ENCODE results near the gene OR1M1. TPM values are rescaled to one million over a fixed set of nuclear protein-coding genes. Genes with fewer than 3 reads are reported as not detected.

The OR1M1 gene
- total and polyA plus RNA-seq, 4 donors: 0.02 to 0.04 TPM; not detected in 2

DNA sequence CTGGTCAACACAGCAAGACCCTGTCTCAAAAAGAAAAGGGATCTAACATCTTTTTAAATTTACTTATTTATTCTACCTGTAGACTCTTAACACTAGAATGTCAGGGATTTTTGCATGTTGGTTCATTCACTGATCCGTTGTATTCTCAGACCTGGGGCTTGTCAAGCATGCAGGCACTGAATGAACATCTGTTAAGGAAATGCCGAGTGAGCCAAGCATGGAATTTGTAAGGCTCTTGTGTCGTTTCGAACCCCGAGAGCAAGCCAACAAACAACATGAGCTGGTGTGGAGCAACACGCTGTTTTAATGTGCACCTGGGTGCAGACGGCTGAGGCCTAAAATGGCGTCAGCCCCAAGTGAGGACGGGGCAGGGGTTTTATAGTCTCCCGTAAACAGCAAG, 10.0 kb upstream of the OR1M1 start:
- ATAC-seq (ENCODE audit: insufficient read depth, low FRiP score) (no peak), DNase-seq (no peak)
- Histone ChIP-seq H3K27me3 (ENCODE audit: control insufficient read depth in 3 of 3, insufficient read depth in 3 of 3, low read length in 2 of 3) (no peaks in the 10 kb centered on the region), H3K27ac (ENCODE audit: low read depth in 1 of 2, low read length in 1 of 2) (no peak overlapping the region), H3K9ac (ENCODE audit: insufficient read depth in 1 of 2, low read length in 2 of 2) (no peak overlapping the region), H3K4me3 (no peak overlapping the region), H3K9me3 (ENCODE audit: control insufficient read depth in 4 of 4, insufficient read depth in 3 of 4, low read length in 3 of 4) (no peaks in the 10 kb centered on the region), H3K36me3 (ENCODE audit: control insufficient read depth in 4 of 4, insufficient read depth in 4 of 4, low read length in 4 of 4) (no peaks in the 10 kb centered on the region), H3K4me1 (ENCODE audit: control insufficient read depth in 5 of 5, insufficient read depth in 5 of 5, low read length in 5 of 5) (peaks cover 0 to 11% (median 4%) of the 10 kb centered on the region in 5 donors)
- WGBS, 2 donors: 82 to 88% methylated on average over 10 of the region's 10 CpGs
- TF ChIP-seq, protein P1, sequence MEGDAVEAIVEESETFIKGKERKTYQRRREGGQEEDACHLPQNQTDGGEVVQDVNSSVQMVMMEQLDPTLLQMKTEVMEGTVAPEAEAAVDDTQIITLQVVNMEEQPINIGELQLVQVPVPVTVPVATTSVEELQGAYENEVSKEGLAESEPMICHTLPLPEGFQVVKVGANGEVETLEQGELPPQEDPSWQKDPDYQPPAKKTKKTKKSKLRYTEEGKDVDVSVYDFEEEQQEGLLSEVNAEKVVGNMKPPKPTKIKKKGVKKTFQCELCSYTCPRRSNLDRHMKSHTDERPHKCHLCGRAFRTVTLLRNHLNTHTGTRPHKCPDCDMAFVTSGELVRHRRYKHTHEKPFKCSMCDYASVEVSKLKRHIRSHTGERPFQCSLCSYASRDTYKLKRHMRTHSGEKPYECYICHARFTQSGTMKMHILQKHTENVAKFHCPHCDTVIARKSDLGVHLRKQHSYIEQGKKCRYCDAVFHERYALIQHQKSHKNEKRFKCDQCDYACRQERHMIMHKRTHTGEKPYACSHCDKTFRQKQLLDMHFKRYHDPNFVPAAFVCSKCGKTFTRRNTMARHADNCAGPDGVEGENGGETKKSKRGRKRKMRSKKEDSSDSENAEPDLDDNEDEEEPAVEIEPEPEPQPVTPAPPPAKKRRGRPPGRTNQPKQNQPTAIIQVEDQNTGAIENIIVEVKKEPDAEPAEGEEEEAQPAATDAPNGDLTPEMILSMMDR (IDR thresholded peaks at IDR 0.05; ENCODE audit: control extremely low read depth, extremely low read depth): no peak

DNA sequence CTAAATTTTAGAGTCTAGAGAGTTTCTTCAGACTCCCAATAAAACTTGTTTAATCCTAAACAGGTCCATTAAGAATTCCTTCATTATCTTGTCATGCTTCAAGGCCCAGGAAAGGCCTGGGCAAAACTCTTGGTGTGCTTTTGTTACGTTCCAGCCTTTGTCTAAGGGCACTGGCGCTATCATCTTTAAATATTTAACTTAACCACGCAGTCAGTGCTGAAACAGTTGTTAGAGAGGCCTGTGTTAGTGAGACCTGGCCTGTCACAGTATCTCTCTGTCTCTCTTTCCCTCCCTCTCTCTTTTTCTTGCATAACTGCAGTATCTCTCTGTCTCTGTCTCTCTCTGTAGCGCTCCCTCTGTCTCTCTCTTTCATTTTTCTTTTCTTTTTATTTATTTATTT, 8.2 kb upstream of the OR1M1 start:
- H3K27ac ChIP-seq (ENCODE audit: low read depth in 1 of 2, low read length in 1 of 2): no peak overlapping the region
- H3K9ac ChIP-seq (ENCODE audit: insufficient read depth in 1 of 2, low read length in 2 of 2): no peak overlapping the region
- no peaks in the 10 kb centered on the region for H3K9me3 ChIP-seq (ENCODE audit: control insufficient read depth in 4 of 4, insufficient read depth in 3 of 4, low read length in 3 of 4)
- ATAC-seq (ENCODE audit: insufficient read depth, low FRiP score): no peak
- no peaks in the 10 kb centered on the region for H3K27me3 ChIP-seq (ENCODE audit: control insufficient read depth in 3 of 3, insufficient read depth in 3 of 3, low read length in 2 of 3)
- H3K4me1 ChIP-seq (ENCODE audit: control insufficient read depth in 5 of 5, insufficient read depth in 5 of 5, low read length in 5 of 5): peaks cover 0 to 11% (median 4%) of the 10 kb centered on the region in 5 donors
- no peak overlapping the region for H3K4me3 ChIP-seq
- no peak for DNase-seq
- 74 to 80% methylated on average over 4 of the region's 4 CpGs for WGBS, 2 donors
- no peaks in the 10 kb centered on the region for H3K36me3 ChIP-seq (ENCODE audit: control insufficient read depth in 4 of 4, insufficient read depth in 4 of 4, low read length in 4 of 4)
- TF ChIP-seq, protein P1 (IDR thresholded peaks at IDR 0.05; ENCODE audit: control extremely low read depth, extremely low read depth): no peak

DNA sequence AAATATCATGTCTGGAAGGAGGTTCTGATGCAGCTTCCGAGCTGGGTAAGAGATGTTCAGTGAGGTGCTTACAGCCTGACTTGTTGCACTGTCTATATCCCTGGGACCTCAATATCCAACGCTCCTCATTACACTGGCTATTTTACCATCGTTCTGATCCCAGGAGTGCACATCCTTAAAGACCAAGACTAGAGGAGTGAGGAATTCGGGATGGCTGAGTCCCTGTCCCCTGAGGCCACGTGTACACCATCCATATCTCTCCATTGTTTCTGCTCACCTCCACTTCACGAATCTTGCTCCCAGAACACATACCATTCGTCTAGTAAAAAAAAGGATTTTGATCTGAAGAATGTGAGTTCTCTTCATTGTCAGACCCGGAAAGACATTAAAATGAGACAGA, 20.5 kb downstream of the OR1M1 start, which contains the start of gene OR7G2:
TSS of gene OR7G2 (minus strand) at position 101 of the 400 bp plus-strand sequence. CDS start 4,232 bp downstream, outside the sequence.
- H3K36me3 ChIP-seq (ENCODE audit: control insufficient read depth in 4 of 4, insufficient read depth in 4 of 4, low read length in 4 of 4): no peaks in the 10 kb centered on the region
- H3K27me3 ChIP-seq (ENCODE audit: control insufficient read depth in 3 of 3, insufficient read depth in 3 of 3, low read length in 2 of 3): no peaks in the 10 kb centered on the region
- no peaks in the 10 kb centered on the region for H3K4me1 ChIP-seq (ENCODE audit: control insufficient read depth in 5 of 5, insufficient read depth in 5 of 5, low read length in 5 of 5)
- peaks cover 0 to 4% (median 0%) of the 10 kb centered on the region in 4 donors for H3K9me3 ChIP-seq (ENCODE audit: control insufficient read depth in 4 of 4, insufficient read depth in 3 of 4, low read length in 3 of 4)
- DNase-seq (no peak), ATAC-seq (ENCODE audit: insufficient read depth, low FRiP score) (no peak)
- no peak within 1 kb of the TSS for H3K4me3 ChIP-seq
- H3K9ac ChIP-seq (ENCODE audit: insufficient read depth in 1 of 2, low read length in 2 of 2): no peak within 1 kb of the TSS
- TF ChIP-seq, protein P1 (IDR thresholded peaks at IDR 0.05; ENCODE audit: control extremely low read depth, extremely low read depth): no peak
- H3K27ac ChIP-seq (ENCODE audit: low read depth in 1 of 2, low read length in 1 of 2): no peak within 1 kb of the TSS
- WGBS, 2 donors: 66 to 77% methylated on average over 8 of the region's 8 CpGs

GRCh38 chr19:9109959-9110358, 23.1 kb downstream of the OR1M1 start:
- Histone ChIP-seq H3K27me3 (ENCODE audit: control insufficient read depth in 3 of 3, insufficient read depth in 3 of 3, low read length in 2 of 3) (no peaks in the 10 kb centered on the region), H3K27ac (ENCODE audit: low read depth in 1 of 2, low read length in 1 of 2) (no peak overlapping the region), H3K36me3 (ENCODE audit: control insufficient read depth in 4 of 4, insufficient read depth in 4 of 4, low read length in 4 of 4) (no peaks in the 10 kb centered on the region), H3K4me1 (ENCODE audit: control insufficient read depth in 5 of 5, insufficient read depth in 5 of 5, low read length in 5 of 5) (no peaks in the 10 kb centered on the region), H3K9me3 (ENCODE audit: control insufficient read depth in 4 of 4, insufficient read depth in 3 of 4, low read length in 3 of 4) (peaks cover 0 to 2% (median 0%) of the 10 kb centered on the region in 4 donors), H3K9ac (ENCODE audit: insufficient read depth in 1 of 2, low read length in 2 of 2) (no peak overlapping the region), H3K4me3 (no peak overlapping the region)
- DNase-seq (no peak), ATAC-seq (ENCODE audit: insufficient read depth, low FRiP score) (no peak)
- TF ChIP-seq, protein P1 (IDR thresholded peaks at IDR 0.05; ENCODE audit: control extremely low read depth, extremely low read depth): no peak
- 71 to 79% methylated on average over 2 of the region's 2 CpGs for WGBS, 2 donors
